Measurements from ENCODE around the gene CRKL.

DNA sequence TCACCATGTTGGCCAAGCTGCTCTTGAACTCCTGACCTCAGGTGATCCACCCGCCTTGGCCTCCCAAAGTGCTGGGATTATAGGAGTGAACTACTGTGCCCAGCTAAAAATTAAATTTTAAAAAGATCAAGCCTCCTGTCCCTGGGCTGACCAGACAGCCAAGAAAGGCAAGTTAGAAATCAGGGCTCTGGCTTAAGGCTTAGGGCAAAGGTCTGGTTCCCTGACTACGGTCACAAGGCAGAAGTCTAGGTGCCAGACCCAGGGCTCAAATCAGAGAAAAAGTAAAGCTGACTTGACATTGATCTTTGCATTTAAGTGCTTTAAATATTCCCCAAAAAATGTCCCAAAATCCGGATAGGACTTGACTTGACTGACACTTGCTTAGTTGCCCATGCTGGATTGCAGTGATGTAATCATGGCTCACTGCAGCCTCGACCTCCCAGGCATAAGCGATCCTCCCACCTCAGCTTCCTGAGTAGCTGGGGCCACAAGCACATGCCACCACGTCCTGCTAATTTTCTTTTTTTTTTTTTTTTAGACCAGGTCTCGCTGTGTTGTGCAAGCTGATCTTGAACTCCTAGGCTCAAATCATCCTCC is 17.3 kb upstream of the CRKL start:
- TF ChIP-seq, protein P1, sequence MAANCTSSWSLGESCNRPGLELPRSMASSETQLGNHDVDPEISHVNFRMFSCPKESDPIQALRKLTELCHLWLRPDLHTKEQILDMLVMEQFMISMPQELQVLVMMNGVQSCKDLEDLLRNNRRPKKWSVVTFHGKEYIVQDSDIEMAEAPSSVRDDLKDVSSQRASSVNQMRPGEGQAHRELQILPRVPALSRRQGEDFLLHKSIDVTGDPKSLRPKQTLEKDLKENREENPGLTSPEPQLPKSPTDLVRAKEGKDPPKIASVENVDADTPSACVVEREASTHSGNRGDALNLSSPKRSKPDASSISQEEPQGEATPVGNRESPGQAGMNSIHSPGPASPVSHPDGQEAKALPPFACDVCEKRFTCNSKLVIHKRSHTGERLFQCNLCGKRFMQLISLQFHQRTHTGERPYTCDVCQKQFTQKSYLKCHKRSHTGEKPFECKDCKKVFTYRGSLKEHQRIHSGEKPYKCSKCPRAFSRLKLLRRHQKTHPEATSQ (tag by site-specific recombination; IDR thresholded peaks at IDR 0.05): no peak
- TF ChIP-seq IKZF3 (tag by site-specific recombination; IDR thresholded peaks at IDR 0.05): no peak
- TF ChIP-seq PRDM1 (tag by site-specific recombination; IDR thresholded peaks at IDR 0.05): no peak
- TF ChIP-seq ZNF138 (tag by site-specific recombination; IDR thresholded peaks at IDR 0.05; ENCODE audit: borderline replicate concordance): no peak

All from HEK293 (cell line).